NCI-H2196 treated with DMSO at 0.1 percent for 48 hours (cell line): ENCODE measurements around the gene RASSF8.

Source experiments
- DNase-seq: peaks from one replicate; lab custom pipeline; 2025; ENCODE audit not compliant: unreplicated experiment; lab: John Stamatoyannopoulos, UW

The RASSF8 gene

DNA sequence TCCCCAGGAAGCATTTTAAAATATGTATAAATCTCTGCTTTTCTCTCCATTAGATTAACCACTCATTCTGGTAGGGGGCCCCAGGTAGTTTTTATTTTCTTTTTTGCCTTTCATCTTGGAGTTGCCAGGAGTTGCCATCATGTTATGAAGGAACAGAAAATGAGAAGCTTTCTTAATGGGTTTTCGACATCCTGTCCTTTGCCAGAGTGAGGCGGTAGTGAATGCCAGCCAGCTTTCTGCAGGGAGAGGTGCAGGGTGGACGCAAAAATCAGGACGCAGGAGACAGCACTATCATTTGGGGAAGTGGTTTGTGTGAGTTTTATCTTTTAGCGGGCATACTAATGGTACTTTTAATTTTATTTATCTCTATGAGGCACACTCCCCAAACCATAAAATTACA lies 1.7 kb downstream of the RASSF8 start:
- no peak for DNase-seq

DNA sequence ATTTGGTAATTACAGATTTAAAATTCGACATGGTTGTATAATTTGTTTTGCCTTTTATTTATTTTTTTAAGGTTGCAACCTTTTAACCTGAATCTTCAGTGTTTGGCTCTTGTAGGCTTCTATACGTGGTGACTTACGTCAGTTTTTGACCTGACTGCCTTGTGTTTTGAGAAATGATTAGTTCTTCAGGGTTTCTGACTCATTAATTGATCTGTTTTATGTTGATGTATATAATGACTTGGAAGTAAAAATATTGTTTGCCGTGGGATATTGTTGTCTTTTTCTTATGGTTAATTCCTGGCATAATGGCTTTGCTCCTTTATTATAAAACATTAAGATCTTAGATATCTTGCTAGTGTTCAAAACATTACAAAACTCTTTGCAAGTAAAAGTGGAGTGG lies 2.5 kb downstream of the RASSF8 start:
- DNase-seq: no peak

DNA sequence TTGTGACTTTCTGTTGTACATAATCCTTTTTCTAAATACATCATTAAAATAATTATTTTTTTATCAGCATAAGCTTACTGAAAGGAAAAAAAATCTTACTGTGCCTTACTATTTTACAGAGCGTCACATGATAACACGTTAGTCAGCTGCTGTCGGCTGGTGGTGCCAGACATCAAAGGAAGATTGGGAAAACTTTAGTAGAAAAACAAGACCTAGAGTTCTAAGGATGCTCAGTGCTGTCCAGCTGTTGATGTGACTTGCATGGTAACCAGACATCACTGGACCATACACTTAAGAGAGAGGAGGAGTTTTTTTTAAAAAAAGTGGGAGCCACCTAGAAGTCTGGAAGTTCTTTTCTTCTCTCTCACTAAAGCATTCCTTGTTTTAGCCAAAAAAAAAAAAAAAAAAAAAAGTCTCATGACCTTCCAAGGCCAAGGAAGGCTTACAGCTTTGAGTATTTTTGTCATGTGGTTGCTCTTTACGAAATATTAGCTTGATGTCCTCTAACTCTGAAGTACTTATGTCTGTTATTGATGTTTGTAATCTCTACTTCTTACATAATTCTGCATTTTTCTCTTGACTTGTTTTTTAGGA lies 4.5 kb downstream of the RASSF8 start:
- DNase-seq: no peak

DNA sequence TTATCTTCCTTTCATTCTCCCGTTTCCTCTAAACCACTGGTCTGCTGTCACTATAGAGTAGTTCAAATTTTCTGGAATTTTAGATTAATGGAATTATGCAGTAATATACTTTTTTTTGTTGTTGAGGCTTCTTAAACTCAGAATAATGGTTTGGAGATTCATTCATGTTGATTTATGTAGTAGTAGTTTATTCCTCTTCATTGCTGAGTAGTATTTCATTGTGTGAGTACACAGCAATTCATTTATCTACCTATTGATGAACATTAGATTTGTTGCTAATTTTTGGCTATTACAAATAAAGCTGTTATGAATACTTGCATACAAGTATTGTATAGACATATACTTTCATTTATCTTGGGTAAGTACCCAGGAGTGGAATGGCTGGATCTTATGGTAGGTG lies 7.2 kb downstream of the RASSF8 start:
- no peak for DNase-seq

DNA sequence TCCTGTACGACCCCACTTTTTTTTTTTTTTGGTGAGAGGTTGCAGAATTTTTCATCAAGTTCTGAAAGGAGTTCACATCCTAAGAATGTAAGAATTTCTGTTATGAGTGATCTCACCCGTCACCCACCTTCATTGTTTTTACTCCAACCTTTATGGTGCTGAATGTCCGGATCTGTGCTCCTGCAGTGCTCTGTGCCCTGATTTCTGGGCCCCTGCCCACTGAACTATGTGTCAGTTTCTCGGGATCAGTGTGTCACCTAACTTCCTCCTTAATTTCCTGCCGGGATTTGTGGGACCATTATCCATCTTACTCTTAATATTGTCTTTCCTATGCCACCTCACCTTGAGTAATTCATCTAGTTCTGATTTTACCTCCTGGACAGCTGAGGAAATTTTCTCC lies 11.6 kb downstream of the RASSF8 start:
- no peak for DNase-seq

DNA sequence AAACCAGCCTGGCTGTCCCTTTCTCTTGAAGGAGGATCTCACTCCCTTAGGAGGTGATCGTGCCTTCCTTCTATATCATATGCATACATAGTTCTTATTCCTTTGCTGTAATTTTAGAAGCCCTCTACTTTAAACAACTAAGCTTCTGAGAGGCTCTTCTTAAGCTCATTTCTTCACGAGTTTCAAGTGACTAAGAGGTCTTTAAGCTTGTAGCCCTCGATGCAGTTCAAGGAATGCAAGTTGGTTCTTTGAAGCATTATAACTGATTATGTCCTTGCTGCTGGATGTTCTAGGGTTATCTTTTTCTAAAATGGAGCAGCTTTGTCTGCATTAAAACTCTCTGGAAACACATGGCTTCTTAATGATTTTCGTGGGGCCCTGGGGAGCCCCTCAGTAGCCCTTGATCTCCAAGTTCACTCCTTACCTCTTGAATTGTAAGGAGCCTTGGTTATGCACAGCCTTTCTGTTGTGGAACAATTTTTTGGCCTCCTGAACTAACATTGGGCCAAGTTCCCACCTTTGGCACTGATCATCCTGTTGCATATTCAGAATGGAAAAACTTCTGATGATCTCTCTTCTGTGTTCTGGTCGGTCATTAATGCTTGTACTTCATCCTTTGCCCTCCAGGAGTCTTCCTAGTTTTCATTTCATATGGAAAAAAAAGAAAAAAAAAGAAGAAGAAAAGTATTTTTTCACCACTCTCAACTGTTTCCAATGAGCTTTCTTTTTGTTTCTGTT lies 12.6 kb downstream of the RASSF8 start:
- DNase-seq: no peak

DNA sequence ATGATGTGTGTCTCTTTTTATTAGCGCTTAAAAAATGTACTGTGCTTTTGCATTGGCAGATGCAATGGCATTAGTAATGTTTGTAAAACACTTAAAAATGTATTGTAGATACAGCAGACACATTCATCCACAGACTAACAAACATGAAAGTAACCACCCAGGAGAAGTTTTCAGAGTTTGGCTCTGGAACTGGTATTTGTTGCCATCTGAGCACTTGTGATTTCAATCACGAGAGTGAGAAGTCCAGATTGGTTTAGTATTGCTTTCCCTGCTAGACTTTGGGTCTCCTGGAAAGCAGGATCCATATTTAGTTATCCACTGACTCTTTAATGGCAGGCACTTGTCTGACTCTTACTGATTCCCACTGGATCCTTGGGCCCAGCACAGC lies 13.2 kb downstream of the RASSF8 start:
- DNase-seq: no peak

DNA sequence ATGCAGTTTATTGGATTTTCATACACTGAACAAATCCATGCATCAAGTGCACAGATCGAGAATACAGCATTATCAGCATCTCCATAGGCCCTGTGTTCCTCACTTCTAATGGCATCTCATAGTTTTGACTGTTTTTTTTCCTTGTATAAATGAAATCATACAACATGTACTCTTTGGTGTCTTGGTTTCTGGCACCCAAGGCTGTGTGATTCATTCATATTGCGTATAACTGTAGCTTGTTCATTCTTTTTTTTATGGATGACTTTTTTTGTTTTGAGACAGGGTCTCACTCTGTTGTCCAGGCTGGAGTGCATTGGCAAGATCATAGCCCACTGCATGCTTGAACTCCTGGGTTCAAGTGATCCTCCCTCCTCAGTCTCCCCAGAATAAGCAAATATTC lies 14.3 kb downstream of the RASSF8 start:
- no peak for DNase-seq

DNA sequence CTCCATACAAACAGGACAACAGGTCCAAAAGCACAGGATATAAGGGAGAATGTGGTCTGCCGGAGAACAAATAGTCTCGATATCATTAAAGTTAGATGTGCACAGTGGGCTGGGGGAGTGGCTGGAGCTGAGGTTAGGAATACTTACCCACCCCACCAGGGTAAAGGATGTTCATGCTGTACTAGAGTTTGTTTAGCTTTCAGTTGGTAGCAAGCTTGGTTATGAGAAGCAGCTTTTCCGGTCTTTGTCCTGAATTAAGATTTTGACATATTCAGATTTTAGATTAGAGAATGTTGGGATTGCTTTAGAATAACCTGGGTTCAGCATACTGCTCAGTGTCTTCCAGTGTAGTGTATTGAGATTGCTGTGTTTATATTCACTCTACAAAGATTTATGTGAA lies 16.7 kb downstream of the RASSF8 start:
- no peak for DNase-seq

DNA sequence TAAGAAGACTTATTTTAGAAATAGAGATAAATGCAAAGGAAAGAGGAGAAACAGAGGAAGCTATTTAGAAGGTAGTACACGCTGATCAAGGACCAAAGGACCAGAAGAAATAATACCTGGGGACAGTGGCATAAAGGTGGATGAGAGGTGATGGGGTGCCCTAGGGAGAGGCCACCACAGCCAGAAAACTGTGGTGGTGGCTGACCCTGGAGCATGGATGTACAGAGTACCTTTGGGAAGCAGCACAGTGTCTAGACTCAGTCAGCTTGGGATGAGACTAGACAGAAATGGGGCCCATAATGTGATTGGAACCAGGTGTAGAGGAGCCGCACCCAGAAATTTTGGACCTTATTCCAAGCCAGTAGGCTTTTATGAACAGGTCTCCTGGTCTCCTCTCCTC lies 17.2 kb downstream of the RASSF8 start:
- DNase-seq: no peak

DNA sequence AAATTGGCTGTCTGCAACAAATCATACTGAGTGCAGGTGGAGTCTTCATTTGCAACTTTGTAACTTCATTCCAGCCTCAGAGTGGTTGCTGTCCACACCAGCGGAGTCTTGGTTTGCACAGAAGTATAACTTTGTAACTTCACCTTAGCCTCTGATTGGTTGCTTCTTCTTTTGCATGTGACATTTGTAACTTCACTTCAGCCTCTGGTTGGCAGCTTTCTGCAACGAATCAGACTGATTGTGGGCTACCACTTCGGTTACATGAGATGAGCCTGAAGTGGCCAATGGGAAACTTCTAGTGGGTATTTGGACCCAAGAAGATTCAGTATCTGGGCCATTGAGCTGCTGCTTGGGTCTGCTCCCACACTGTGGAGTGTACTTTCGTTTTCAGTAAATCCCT lies 17.8 kb downstream of the RASSF8 start:
- no peak for DNase-seq

DNA sequence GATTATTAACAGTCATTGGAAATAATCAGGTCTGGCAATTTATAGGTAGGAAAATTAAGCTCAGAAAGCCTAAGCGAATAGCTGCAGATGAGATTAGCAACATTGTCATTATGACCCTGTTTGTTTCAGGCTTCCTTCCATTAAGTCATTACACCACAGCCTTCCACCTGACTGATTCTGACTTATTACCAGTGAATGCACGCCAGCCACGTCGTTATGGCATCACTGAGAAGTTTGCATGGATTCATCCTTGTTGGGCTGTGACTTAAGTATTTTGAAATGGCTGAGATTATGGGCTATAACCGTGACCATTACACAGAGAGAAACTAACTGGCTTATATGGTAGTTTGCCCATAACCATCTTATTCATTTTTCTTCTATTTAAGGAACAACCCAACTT lies 18.6 kb downstream of the RASSF8 start:
- DNase-seq: no peak

DNA sequence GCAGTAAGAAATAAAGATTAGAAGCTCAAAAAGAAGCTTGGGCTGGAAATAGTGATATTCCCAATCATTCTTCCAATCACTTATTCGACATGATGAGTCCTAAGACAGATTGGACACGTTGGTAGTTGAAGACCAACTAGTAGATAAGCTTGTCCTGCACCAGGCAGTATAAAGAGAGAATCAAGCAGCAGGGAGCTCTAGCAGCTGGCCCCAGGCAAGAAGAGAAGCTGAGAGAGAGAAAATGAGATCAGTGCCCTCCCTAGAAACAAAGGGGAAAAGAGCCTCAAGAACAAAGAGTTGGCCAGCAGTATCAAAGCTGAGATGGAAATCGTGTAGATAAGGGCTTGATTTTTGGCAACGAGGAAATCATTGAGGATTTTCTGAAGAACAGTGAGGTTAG lies 20.6 kb downstream of the RASSF8 start:
- no peak for DNase-seq

DNA sequence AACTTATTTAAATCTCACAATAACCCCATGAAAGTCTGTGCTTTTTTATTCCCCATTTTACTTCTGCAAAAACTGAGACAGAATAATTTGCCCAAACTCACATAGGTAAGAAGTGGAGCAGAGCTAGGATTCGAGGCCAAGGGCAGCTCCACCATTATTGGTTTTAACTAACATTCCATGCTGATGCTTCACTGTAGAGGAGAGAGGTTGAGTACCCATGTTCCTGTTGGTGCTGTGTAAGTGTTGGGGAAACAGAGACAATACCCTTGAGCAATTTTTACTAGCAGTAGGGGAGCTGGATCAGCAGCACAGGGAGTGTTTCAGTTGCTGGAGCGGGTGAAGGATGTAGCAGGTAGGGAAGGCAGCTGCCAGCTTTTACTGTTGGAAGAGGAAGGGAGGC lies 21.1 kb downstream of the RASSF8 start:
- DNase-seq: no peak

DNA sequence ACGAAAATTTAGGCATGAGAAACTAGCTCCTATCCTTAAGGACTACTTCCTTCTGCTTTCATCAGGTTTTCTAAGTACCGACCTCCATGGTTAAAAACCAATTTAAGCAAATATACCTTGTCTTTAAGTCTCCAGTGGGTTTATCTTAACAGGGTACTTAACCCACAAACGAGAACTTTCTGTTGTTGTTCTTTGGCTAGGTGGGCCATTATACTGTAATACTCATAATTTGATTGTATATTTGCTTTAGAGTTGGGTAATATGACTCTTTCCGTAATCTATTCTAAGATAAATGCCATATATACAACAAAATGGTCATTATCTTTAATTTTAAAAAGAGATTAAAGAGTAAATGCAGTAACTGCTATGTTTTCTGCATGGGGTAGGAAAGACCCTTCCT lies 21.6 kb downstream of the RASSF8 start:
- DNase-seq: no peak

DNA sequence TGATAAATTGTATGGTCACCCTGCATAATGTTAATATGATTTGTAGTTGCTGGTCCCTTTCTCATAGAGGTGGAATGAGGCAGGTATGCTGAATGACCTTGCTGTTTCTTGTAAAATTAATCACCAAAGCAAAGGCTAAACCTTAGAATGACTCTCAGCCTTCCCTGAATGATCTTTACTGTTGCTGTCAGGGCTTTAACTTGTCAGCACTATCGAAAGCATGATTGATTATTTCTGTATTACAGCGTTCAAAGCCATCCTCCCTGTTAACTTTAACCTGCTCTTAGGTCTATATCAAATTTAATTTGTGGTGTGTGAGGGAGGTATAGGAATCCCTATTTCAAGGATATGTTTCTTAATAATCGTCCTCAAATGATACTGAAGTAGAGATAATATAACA lies 23.1 kb downstream of the RASSF8 start:
- no peak for DNase-seq

DNA sequence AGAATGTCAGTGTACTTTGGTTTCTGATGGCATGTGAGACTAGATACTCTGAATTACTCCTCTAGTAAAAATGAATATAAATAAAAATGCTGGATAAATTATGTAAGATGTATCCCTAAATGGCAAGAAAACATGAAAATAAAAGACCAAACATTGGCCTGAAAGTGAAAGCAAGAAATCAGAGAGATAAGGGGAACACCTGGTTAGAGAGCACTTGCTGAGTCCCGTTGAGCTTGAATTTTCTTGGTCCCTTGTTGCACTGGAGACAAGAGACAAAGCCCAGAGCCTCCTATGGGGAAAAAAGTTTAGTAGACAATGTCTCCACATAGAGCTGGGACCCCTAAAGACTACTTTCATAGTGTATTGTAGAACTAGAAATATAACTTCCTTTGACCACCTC lies 23.9 kb downstream of the RASSF8 start:
- DNase-seq: no peak

DNA sequence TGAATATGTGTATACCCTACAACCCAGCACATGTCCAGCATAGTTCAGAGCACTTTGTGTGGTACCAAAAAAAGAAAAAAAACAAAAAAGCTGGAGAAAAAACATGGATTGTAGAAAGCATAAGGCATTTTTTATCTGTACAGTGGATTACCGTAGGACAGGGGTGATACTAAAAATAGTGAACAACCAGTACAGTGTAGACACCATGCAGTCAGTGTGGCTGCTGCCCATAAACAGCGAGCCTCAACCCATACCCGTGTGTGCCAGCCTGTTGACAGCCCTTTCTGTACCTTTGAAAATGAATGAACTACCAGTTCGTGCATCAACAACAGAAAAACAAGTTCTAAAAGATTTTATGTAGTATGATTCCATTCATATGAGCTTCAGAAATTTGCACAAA lies 25.1 kb downstream of the RASSF8 start:
- no peak for DNase-seq

DNA sequence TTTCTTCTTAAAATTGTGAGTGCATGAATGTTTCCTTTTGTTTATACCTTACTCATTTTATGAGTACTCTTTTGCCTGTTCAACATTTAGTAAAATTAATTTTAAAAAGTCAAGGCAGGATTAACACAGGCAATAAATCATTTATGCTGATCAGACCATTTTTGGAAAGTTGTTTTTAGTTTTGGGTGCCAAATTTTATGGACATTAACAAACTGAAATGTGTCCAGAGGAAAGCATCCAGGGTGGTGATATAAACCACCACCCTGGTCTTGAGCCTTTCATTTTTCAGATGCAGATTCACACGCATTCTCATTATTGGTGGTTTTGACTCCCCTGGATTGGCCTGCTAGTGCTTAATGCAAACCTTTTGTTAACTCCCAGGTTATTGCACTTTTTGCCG lies 26.3 kb downstream of the RASSF8 start:
- DNase-seq: no peak

DNA sequence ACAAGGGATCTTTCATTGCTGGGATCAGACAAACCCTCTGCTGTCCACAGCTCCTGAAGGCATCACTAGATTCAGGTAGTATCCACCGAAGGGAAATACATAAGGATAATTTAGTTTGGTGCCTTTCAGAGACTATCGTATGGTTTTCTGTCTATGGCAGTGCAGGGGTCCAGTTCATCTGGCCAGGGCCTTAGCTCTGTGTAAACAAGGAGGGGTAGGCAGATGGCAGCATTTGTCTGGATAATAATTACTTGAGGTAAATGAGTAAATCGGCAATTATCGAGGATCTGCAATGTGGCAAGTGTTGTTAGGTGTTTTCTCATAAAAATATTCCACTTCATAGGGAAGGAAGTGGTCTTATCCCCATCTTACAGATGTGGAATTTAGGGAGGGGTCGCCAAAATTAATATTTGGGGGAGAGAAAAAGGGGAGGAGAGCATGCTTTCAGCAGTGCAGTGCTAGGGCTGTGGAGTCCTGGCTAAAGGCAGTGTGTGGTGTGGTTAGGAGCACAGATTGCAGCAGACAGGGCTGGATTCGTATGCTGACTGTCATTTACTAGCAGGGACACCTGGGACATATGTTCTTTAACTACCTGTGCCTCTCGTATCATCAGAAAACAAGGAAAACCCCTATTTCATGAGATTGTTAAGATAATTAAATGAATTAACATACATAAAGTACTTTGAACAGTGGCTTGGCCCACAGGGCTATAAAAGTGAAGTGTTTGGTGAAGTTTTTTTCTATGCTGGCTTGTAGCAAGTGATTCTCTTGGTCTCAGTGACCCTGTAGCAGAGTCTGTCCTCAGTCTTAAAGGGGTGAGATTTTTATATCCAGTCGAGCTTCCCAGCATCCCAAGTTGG lies 27.1 kb downstream of the RASSF8 start:
- no peak for DNase-seq

DNA sequence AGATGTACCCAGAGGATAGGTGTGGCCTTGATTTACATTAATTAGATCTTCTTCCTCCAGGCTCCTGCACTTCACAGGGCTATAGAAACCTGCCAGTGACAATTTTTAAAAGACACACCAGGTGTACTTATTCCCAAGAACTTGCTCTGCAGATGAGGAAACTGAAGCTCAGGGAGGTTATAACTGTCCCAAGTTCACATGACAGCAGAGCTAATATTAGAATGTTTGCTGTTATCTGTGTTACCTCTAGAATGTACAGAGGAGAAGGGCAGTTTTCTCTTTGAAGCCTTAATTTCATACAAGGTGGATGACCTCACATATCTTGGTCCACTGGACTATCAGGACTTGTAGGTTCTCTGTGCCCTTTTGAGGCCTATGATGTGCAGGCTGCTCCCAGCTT lies 27.7 kb downstream of the RASSF8 start:
- DNase-seq: no peak

DNA sequence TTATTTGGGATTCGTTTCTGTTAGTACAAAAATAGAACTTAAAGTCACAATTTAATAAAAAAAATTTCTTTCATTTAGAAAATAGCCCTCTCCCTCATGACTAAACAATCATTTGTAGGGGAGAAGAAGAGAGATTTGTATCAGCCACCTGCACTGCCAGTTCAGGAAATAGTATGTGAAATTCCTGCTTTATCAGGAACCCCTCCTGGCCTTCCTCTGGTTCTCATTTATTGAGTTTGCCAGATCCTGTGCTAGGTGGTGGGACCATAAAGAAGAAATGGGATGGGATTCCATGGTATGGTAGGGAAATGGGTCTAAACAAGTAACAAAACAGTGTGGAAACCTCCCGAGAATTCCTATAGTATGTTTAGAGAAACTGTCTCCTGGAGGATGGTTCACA lies 30.0 kb downstream of the RASSF8 start:
- DNase-seq: no peak
